NCI-H82 (cell line): ENCODE data around the gene DCST2.

Experiments used
- DNase-seq: peaks from one replicate; lab custom pipeline; 2025; lab: John Stamatoyannopoulos, UW

DCST2 gene

DNA sequence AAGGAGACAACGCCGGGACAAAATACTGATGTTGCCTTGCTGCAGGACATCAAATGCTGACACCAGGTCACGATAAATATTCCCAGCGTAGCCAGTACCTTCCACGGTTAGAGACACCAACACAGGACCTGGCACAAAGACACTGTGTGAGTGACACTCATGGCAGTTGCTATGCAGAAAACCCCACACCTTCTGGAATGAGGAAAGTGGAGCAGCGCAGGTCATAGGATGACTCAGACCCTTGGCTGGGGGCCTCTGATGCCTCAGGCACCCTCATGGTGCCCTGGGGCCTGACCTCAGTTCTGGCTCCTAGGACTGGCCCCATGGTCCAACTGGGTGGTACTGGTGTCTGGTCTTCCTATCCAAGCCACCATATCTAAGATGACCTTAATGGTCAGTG lies 7.0 kb downstream of the DCST2 start:
- DNase-seq, result no peak

DNA sequence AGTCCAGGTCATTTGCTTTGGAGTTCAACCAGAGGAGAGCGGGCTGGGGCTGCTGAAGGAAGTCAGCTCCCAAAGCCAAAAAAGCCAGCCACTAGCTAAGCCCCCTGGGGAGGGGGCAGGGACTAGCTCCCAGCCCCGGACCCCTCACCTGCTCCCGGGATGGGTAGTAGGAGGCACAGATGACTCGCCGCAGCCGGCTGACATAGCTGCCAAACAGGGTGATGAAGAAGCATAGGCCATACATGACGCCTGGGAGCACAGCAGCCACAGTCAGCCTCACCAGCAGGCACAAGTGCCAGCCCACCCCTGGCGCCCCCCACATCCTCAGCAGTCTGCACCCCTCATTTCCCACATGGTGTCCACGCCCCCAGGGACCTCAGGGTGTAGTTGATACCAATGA lies 7.4 kb downstream of the DCST2 start:
- DNase-seq, result no peak

DNA sequence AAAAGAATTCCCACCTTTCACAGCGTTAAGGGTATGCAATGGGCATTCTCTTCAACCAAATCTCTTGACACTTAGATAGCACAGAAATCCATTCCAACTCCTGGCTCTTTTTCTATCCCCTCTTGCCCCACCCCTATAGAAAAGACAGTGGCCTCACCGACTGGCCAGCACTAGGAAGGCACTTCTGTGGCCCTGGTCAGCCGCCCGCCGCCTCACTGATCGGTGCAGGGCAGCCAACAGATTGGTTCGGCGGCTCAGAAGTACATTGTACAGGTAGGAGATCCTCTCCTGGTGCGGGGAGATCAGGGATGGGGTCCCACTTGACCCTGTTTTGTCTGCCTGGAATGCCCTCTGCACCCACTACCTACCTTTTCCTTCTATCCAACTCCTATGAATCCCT lies 9.3 kb downstream of the DCST2 start:
- DNase-seq, result no peak

DNA sequence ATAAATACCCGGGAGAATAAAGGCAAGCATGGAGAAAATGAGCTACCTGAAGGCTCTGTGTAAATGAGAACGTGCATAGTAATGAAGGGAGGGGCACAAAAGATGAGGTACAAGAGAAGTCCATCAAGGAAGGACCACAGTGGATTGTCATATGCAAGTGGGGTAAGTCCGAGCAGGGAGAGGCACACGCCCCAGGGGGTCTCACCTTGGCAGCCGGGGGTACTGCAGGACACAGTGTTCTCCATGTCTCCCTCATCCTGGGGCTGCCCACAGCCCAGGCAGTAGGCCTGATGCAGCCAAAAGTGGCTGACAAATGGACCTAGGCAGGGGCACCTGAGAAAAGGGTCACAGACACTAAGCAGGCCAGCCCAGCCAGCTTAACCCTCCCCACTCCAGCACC lies 10.0 kb downstream of the DCST2 start:
- DNase-seq, result no peak

DNA sequence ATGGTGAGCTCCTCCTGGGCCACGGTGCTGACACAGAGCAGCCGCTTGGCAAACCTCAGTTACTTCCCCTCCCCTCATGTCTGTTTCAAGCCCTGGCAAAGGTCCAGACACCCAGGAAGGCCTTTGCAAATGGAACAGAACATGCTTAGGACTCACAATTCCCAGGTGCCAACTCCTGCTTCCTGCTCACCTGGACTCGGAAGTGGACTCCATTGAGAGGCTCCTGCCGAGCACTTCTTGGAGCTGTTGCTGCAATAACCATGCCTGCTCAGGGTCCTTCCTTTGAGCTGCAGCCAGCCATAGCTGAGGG lies 10.7 kb downstream of the DCST2 start:
- no peak for DNase-seq

DNA sequence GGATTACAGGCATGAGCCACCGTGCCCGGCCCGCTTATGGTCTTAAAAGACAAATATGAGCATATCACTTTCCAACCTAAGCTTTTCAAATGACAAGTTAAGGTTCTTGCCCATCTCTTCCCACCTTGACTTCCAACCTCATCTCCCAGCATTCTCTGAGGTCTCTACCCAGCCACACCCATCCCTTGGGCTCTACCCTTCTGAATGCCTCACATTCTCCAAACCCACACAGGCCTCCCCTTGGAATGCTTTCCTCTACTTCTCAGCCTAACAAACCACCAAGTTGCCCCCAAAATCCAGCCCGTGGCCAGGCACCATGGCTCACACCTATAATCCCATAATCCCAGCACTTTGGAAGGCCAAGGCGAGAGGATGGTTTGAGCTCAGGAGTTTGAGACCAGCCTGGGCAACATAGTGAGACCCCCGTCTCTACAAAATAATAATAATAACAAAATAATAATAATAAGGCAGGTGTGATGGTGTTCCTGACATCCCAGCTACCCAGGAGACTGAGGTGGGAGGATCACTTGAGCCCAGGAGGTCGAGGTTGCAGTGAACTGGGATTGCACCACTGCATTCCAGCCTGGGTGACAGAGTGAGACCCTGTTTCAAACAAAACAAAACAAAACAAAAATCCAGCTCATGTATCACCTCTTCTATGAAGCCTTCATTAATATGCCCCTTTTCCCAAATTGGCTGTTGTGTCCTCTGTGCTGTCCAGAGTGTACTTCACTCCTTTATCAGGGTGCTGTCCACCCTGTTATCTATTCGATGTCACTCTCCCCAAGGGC lies 11.2 kb downstream of the DCST2 start:
- DNase-seq, result no peak

DNA sequence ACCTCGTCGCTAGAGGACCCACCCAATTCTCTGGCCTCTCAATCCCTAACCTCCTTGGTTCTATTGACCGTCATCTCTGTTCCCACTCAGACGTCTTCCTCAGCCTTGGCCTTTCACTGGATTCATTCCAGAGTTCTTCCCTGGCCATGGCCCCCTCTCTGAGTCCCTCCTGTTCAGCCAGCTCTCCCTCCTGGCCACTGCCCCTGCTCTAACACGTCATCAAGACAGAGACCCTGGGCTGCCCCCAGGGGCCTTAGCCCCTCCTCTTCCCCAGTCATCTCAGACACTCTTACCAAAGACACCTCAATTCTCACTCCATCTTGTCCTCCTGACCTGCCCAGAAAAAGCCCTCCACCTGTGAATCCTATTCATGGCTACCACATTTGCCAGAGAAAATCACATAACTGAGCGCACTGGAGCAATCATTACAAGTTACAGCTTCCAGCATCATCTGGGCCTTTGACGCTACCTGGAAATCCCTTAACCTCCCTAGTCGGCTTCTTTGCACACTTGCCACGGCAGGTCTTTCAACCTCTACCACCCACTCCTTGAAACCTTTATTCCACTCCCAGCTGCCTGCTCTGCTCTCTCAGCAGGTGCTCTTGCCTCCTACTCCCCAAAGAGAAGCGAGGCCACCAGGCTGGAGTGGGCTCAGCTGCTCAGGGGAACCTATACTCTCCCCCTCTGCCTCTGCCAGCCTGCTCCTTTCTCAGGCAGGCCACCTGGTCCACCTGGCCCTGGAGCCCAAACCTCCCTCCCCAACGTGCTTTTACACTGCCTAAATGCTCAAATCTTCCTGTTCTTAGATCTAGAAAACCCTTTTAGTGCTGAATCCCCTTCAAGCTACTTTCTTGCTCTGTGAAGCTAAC lies 14.0 kb downstream of the DCST2 start:
- DNase-seq, result no peak

DNA sequence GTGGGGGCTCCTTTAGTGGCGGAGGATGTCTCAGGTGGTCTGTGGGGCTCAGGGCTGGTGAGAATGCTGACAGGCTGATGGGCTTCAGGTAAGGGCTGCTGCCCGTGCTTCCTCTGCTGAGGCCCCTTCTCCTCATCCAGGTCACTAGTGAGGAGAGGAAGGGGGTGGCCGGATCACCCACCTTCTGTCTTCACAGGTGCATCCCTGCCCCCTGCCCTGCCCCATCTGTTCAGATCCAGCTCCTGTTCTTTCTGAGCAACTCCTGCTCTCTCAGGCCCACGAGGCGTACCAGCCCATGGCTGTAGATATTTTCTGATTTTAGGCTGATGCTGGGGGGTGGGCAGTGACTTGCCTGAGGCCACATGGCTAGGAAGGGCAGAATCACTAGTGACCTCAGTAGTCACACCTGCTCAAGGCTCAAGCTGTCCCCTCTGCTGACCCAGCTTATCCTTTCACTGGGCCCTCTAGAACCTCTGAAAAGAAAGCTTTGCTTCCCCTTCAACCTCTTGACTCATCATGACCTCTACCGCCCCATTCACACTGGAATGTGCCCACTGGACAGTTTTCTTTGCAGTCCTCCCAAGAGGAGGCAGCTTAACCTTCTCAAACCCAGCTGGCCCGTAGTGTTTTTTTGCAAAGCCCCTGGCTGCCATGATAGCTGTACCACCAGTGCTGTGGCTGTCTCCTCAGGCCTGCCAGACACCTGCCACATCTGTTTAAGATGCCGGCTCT lies 14.8 kb downstream of the DCST2 start:
- DNase-seq, result peak; percentile 40

DNA sequence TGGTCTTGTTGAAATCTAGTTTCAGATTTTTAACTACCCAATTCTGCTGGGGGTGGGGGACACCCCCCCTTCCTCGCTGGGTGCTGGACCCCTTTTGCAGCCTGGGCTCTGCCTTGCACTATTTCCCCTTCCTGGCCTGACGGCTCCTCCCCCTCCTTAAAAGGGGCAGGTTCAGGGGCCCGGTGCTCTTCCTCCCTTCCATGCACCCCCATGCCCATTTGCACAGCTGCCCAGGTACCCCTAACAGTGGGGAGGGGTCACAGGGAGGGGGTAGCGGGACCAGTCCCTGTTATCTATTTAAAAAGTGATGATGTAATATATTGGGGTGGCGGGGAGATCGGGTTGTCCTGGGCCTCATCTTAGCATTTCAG lies 15.7 kb downstream of the DCST2 start:
- DNase-seq, result no peak

DNA sequence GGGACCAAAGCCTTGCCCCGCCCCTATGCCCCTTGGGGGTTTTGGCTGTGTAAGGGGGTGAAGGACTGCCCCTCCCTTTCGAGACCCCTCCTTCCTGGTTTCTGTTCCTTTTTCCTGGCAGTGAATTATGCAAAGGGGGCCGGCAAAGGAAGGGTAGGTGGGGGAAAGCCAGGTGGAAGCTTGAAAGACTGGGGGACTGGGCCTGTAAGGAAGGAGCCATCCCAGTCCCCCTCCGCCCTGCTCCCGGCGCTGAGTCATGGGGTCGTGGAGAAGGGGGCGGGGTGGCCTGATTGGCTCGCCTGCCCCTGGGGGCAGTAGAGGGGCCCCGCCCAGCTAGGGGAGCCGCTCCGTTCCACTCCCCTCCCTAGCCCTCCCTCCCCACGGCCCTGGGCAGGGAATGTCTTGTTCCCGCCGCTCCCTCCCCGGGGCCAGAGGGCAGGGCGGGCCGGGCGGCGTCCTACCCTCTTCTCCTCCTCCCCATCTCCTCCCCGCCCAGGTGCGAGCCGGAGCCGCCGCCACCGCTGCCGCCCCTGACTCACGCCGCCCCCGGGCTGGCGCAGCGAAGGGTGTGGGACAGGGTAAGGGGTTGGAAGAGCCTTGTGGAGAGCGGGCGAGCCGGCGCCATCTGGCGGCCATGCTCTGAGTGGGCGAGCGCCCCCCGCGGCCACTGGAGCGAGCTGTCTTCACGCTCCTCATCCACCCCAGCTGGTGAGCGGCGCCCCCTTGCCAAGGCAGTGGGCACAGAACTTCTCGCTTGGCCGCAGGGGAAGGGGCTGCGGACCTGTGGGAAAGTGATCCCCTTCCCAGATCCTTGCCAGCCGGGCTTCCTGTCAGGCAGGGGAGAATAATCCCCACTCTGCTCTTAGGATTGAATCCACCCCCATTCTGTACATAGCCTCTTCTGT lies 16.3 kb downstream of the DCST2 start:
- DNase-seq, result peak; percentile 99

DNA sequence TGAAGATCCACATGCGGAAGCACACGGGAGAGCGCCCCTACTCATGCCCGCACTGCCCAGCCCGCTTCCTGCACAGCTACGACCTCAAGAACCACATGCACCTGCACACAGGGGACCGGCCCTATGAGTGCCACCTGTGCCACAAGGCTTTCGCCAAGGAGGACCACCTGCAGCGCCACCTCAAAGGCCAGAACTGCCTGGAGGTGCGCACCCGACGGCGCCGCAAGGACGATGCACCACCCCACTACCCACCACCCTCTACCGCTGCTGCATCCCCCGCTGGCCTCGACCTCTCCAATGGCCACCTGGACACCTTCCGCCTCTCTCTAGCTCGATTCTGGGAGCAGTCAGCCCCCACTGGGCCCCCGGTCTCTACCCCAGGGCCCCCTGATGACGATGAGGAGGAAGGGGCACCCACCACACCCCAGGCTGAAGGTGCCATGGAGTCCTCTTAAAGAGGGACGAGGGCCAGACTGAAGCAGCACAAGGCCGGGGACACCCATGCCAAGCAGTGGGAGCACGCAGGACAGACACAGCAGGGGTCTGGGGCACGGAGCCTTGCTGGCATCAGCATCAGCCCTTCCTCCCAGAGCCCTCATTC lies 17.2 kb downstream of the DCST2 start:
- no peak for DNase-seq

DNA sequence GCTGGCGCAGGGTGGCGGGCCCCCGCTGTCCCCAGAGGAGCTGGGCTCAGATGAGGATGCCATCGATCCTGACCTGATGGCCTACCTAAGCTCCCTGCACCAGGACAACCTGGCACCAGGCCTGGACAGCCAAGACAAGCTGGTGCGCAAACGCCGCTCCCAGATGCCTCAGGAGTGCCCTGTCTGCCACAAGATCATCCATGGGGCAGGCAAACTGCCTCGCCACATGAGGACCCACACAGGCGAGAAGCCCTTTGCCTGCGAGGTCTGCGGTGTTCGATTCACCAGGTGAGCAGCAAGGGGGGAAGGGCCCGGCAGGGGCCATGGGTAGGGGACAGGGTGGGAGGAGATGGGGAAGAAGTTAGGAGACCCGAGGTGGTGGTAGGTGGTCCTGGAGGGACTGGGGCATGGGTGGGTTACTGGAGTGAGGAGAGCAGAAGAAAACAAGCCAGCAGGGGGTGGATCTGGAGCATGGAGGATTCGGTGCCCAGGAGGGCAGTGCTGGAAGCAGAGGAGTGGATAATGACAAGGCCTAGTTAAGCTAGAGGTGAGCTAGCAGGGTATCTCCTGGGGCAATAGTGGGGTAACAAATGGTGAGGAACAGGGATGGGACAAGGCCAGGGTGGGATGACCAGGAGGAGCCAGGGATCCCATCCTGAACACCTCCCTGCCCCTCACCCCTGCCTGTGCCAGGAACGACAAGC lies 17.9 kb downstream of the DCST2 start:
- DNase-seq, result no peak

DNA sequence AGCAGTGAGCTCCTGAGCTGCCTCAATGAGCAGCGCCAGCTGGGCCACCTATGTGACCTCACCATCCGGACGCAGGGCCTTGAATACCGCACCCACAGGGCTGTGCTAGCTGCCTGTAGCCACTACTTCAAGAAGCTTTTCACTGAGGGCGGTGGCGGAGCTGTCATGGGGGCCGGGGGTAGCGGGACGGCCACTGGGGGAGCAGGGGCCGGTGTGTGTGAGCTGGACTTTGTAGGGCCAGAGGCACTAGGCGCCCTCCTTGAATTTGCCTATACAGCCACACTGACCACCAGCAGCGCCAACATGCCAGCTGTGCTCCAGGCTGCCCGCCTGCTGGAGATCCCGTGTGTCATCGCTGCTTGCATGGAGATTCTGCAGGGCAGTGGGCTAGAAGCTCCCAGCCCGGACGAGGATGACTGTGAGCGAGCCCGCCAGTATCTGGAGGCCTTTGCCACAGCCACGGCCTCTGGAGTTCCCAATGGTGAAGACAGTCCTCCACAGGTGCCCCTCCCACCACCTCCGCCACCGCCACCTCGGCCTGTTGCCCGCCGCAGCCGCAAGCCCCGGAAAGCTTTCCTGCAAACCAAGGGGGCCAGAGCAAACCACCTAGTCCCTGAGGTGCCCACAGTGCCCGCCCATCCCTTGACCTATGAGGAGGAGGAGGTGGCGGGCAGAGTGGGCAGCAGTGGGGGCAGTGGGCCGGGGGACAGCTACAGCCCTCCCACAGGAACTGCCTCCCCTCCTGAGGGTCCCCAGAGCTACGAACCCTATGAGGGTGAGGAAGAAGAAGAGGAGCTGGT lies 18.7 kb downstream of the DCST2 start:
- DNase-seq, result no peak

DNA sequence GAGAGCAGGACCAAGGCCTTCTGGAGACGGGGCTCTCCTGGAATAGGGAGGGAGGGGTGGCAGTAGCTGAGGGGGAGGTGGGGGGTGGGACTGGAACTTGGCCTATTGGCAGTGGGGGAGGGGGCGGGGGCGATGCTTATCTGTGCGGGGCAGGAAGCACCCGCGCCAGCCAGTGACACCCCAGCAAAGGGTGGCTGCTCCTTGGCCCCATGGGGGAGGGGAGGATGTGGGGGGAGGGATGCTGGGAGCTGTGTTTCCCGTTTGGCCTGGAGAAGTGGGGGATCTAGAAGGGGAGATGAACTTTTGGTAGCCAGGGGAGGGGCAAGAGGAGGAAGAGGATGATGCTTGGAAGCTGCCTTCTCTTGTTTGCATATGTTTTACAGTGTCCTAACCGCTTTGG lies 19.9 kb downstream of the DCST2 start:
- no peak for DNase-seq

DNA sequence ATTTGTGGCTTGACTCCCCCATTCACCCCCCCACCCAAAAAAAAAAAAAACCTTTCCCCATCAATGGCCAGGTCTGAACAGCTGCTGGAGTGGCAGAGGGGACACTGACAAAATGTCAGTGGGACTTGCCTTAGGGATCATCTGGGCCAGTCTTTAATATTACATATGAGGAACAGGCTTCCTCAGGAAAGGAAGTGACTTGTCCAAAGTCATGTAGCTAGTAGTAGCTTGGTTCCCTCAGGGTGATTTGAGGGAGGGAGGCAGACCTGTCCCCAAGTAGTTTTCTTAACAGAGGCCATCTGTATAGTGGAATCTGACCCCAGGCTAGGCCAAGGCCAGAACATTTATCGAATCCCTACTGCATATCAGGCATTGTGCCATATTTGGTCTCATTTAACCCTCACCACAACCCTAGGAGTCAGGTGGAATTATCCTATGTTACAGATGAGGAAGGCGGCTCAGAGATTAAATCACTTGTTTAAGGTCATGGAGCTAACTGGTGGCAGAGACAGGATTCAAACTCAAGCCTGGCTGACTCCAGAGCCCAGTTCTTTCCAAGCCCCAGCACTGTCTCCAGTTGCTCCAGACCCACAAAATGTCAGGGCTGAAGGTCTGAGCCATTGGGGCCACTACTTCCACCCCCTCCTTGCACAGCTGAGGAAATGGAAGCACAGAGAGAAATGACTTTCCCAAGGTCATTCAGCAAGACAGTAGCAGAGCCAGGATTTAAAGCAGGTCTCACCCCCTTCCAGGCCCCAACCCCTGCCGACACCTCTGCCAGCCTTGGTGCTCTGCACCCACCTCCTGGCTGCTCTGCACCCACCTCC lies 20.6 kb downstream of the DCST2 start:
- DNase-seq, result no peak

DNA sequence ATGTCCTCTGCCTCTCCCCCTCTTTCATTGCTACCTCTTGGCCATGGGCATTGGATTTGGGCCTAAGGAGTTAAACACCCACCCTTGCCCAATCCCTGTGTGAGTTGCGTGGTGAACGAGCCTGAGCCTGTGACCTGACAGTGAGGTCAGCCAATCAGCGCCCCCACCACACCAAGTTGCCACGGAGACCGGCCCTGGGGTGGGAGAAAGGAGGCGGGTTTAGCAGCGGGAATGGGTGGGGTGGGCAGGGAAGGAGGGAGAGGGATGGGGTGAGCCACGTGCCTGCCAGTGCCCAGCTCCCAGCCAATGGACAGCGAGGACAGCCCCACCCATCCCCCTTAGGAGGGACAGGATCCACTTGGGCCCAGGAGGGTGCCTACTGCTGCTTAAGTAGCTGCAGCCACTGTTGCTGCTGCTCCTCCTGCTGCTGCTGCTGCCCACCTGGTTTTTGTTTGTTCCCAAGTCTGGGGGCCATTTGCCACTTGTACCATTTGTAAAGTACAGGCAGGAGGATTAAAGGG lies 21.5 kb downstream of the DCST2 start:
- peak; percentile 99 for DNase-seq

DNA sequence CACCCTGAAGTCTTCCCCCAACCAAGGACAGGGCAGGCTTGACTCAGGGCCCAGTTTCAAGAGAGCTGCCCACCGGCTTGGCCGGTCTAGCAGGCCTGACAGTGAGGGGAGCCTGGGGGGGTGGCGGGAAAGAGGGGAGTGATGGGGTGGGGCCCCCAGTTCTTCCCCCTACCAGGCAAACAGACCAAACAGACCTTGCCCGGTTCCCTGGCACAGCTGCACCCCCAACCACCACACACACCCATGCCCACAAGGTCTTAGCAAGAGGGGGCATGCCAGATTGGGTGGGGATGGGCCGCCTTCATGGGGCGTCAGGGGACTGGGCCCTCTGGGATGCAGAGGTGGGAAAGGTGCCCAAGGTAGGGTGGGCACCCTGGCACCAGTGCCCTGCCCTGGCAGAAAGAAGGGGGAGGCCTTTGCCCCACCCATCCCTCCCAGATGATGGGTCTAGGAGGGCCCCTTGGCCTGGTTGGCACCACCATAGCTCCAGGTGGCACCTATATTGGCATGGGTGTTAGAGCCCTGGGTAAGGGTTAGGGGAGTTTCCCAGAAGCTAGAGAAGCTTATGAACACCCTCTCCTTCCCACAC lies 22.1 kb downstream of the DCST2 start:
- DNase-seq, result no peak

DNA sequence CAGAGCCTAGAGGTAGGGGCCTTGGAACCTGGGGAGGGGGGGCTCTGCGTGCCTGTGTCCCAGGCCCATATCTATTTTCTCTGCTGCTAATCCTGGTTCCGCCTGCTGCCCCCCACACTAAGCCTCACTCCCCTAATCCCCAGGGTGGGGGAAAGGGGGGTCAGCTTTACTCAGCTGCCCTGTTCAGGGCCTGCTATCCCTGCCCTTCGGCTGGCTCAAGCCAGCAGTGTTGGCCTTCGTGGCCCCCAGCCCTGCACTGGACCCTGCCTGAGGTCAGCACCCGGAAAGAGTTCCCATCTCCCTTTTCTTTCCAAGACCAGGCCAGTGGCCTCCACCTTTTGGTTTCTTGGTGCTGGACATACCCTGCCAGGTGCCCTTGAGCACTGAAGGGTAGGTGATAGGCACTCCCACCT lies 22.6 kb downstream of the DCST2 start:
- DNase-seq, result peak; percentile 94
